Endothelial cell of umbilical vein (primary cell): ENCODE data around the gene CRACR2B. TPM values are rescaled to one million over a fixed set of nuclear protein-coding genes. Genes with fewer than 3 reads are reported as not detected.
A peak's percentile ranks its signal among the peaks of the same experiment; 100 is the strongest.

Experiments used
- BruUV-seq: library from RNA; stranded (reverse); fragments of 400-500 nt; replicated peaks from 2 replicates; lab custom pipeline; 2021; lab: Mats Ljungman, UMichigan
- CTCF ChIA-PET: fragments of 300-600, 350-600 bp; sonication (Branson Sonifier 250); formaldehyde crosslinking; loops from one replicate; lab custom pipeline; 2021; ENCODE audit warnings: antibody characterized with exemption, inconsistent platforms; lab: Charles Lee
- POLR2A ChIA-PET: fragments of 300-600, 350-600 bp; sonication (Branson Sonifier 250); formaldehyde crosslinking; loops from one replicate; lab custom pipeline; 2021; ENCODE audit warnings: antibody characterized with exemption, inconsistent platforms; lab: Charles Lee
- DNase-seq: peaks from one replicate; pipeline ENCODE4 v3.0.0-alpha.2; 2011; ENCODE audit warnings: low read depth, low spot score
- FAIRE-seq: peaks from 2 replicates; lab custom pipeline; 2011; peaks lifted over from hg19 to GRCh38; lab: Jason Lieb, UNC
- H2AFZ ChIP-seq: 2 replicates; pipeline ENCODE4 v1.6.0; 2012; ENCODE audit warnings: low read depth, low read length, control low read depth, inconsistent platforms
- H3K27ac ChIP-seq: 2 replicates; pipeline ENCODE4 v1.5.1; 2011; ENCODE audit warnings: low read depth, mild to moderate bottlenecking, control low read depth, low read length, moderate library complexity; ENCODE audit not compliant: insufficient read depth
- H3K27me3 ChIP-seq, 2 experiments: 2 replicates each; pipeline versions ENCODE4 v1.6.0 to v1.6.1; 2011; ENCODE audit warnings: low read length in 2 of 2, mixed read lengths in 1 of 2; ENCODE audit not compliant: control insufficient read depth in 2 of 2, insufficient read depth in 2 of 2
- H3K36me3 ChIP-seq, 2 experiments: 2 replicates in 1 of 2; 3 replicates in 1 of 2; pipeline ENCODE4 v1.5.1; 2011; ENCODE audit warnings: low read length in 2 of 2, mild to moderate bottlenecking in 1 of 2, moderate library complexity in 1 of 2; ENCODE audit not compliant: control insufficient read depth in 2 of 2, insufficient read depth in 2 of 2; ENCODE audit errors: extremely low read depth in 1 of 2
- H3K4me1 ChIP-seq: 3 replicates; pipeline ENCODE4 v1.5.1; 2011; ENCODE audit warnings: mild to moderate bottlenecking, low read length; ENCODE audit not compliant: control insufficient read depth, insufficient read depth; ENCODE audit errors: extremely low read depth
- H3K4me2 ChIP-seq: 2 replicates; pipeline ENCODE4 v1.6.1; 2011; ENCODE audit warnings: low read length, control low read depth, mixed read lengths; ENCODE audit not compliant: insufficient read depth
- H3K4me3 ChIP-seq, 3 experiments: fragments of 200-600 bp in 1 of 3; sonication (generic), shearing (Covaris generic) in 1 of 3; replicated peaks in 1 of 3; 2 replicates each; pipeline ENCODE4 v1.5.1; 2011 to 2016; ENCODE audit warnings: control low read depth in 3 of 3, low read length in 3 of 3, mild to moderate bottlenecking in 2 of 3, inconsistent platforms in 1 of 3, low read depth in 1 of 3, moderate library complexity in 1 of 3; ENCODE audit not compliant: insufficient read depth in 1 of 3
- H3K79me2 ChIP-seq: 2 replicates; pipeline ENCODE4 v1.6.0; 2012; ENCODE audit warnings: low read length, inconsistent platforms; ENCODE audit not compliant: control insufficient read depth, insufficient read depth
- H3K9ac ChIP-seq: replicated peaks from 2 replicates; pipeline ENCODE3; 2011; ENCODE audit warnings: low read length, control low read depth; ENCODE audit not compliant: insufficient read depth; ENCODE audit errors: extremely low read depth
- H3K9me1 ChIP-seq: replicated peaks from 3 replicates; pipeline ENCODE4 v1.6.0; 2011; ENCODE audit warnings: mild to moderate bottlenecking, low read length; ENCODE audit not compliant: control insufficient read depth, insufficient read depth; ENCODE audit errors: extremely low read depth
- H3K9me3 ChIP-seq: replicated peaks from 2 replicates; pipeline ENCODE4 v1.5.1; 2012; ENCODE audit warnings: low read length, inconsistent platforms; ENCODE audit not compliant: control insufficient read depth, insufficient read depth
- H4K20me1 ChIP-seq: replicated peaks from 2 replicates; pipeline ENCODE3; 2011; ENCODE audit warnings: mild to moderate bottlenecking, low read length; ENCODE audit not compliant: control insufficient read depth, insufficient read depth; ENCODE audit errors: extremely low read depth
- EZH2 ChIP-seq: IDR thresholded peaks from 2 replicates; pipeline ENCODE4 v1.6.1; 2012; ENCODE audit warnings: borderline replicate concordance, low read depth, mild to moderate bottlenecking, moderate library complexity, low read length, inconsistent platforms; ENCODE audit not compliant: severe bottlenecking
- FOS ChIP-seq: IDR thresholded peaks from 2 replicates; pipeline ENCODE4 v1.6.1; 2011; ENCODE audit warnings: mild to moderate bottlenecking, low read length, moderate library complexity, borderline replicate concordance; ENCODE audit not compliant: insufficient read depth
- POLR2A ChIP-seq: IDR thresholded peaks from 2 replicates; pipeline ENCODE4 v1.6.1; 2012; ENCODE audit warnings: low read depth, mild to moderate bottlenecking, control low read depth, low read length
- dilution Hi-C: fragments of 300-500 bp; cut with MboI; formaldehyde crosslinking; loops from one replicate; pipeline ENCODE4 v1.15.0; 2019; ENCODE audit warnings: low sequenced_read_pairs; ENCODE audit not compliant: extremely low pct_ligation_motif_present
- intact Hi-C: fragments of 100-400 bp; cut with micrococcal nuclease; formaldehyde crosslinking; loops from one replicate; pipeline ENCODE4 v1.10.0; 2022
- polyA plus RNA-seq, 4 experiments: library from polyadenylated mRNA; depleted of rRNA in 3 of 4; stranded (reverse) in 3 of 4; unstranded in 1 of 4; fragments of >200 nt; gene quantifications; 2 replicates each; pipeline versions ENCODE4 v1.2.1 to v1.2.3, GENCODE V29; 2011 to 2012; ENCODE audit warnings: missing spikeins in 1 of 4
- total RNA-seq: library from RNA; stranded (reverse); gene quantifications from 2 replicates; pipeline ENCODE4 v1.2.3, GENCODE V29; 2021
- TF ChIP-seq, protein P1 (sequence below), 2 donors: IDR thresholded peaks; 1 replicate in 1 of 2; 2 replicates in 1 of 2; pipeline ENCODE4 v1.5.1; 2011; ENCODE audit warnings: low read length in 2 of 2, mild to moderate bottlenecking in 2 of 2, moderate library complexity in 2 of 2, control low read depth in 1 of 2, inconsistent platforms in 1 of 2, low read depth in 1 of 2; ENCODE audit not compliant: insufficient read depth in 1 of 2; ENCODE audit errors: extremely low read depth in 1 of 2

CRACR2B gene
- total and polyA plus RNA-seq, 2 donors (not counting 3 experiments of a cell fraction or from before 2014, with no cell fraction given): 8.4 to 9.3 TPM

DNA sequence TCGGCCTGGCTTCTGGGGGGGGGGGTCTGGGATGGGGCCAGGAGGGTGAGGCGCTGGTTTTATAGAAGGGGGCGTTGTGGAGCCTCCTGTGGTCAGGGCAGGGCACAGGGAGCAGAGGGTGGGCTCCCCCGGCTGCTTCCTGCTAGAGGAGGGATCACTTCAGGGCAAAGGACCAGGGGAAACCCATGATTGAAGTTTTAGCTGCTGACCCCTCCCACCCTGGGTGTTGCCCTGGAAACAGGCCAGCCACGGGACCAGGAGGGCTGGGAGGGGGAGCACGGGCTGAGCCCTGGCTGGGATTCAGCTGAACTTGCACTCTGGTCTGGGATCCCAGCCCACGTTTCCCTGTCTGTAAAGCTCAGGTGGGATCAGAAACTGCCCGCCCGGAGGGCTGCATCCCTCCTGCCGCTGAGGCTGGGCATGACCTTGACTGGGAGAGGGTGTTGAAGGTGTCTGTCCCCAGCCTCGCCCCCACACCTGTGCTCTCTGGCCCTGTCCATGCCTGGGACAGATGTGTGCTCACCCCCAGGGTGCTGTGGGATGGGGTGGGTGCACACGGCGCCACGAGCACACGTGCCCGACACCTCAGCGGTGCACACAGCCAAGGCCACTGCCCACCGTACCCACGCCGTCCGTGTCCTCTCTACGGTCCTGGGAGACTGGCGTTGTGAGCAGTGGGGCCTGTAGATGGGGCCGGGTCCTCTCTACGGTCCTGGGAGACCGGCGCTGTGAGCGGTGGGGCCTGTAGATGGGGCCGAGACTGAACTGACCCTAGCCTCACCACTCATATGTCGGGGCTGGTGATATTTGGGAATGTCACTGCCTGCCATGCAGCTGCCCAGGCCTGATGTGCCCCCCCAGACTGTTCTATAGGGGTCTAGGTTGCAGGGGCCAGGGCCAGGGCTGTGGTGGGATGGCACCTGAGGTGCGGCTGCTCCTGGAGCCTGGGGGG is 17.2 kb downstream of the CRACR2B start:
- TF ChIP-seq EZH2 (no peak), FOS (no peak), POLR2A (no peak)
- TF ChIP-seq, protein P1, sequence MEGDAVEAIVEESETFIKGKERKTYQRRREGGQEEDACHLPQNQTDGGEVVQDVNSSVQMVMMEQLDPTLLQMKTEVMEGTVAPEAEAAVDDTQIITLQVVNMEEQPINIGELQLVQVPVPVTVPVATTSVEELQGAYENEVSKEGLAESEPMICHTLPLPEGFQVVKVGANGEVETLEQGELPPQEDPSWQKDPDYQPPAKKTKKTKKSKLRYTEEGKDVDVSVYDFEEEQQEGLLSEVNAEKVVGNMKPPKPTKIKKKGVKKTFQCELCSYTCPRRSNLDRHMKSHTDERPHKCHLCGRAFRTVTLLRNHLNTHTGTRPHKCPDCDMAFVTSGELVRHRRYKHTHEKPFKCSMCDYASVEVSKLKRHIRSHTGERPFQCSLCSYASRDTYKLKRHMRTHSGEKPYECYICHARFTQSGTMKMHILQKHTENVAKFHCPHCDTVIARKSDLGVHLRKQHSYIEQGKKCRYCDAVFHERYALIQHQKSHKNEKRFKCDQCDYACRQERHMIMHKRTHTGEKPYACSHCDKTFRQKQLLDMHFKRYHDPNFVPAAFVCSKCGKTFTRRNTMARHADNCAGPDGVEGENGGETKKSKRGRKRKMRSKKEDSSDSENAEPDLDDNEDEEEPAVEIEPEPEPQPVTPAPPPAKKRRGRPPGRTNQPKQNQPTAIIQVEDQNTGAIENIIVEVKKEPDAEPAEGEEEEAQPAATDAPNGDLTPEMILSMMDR (IDR thresholded peaks at IDR 0.05; ENCODE audit: extremely low read depth in 1 of 2, insufficient read depth in 1 of 2, low read depth in 1 of 2, low read length in 2 of 2): no peak
- H3K9ac ChIP-seq: peak overlapping the region; percentile 68
- no peaks in the 10 kb centered on the region for H3K9me1 ChIP-seq
- no peaks in the 10 kb centered on the region for H4K20me1 ChIP-seq
- peak; percentile 92 for DNase-seq
- peaks cover 2 to 5% of the 10 kb centered on the region in 2 experiments for H3K36me3 ChIP-seq
- H3K4me3 ChIP-seq: peak overlapping the region in 1 of 3 experiments; percentile 23
- ChIA-PET CTCF (interaction anchor here (0.6 to 3.3 kb wide), 4 partner anchors 11 to 206 kb away, joined by 3 to 19 read pairs (median 6); partner anchors contain the start of gene CD151), POLR2A (interaction anchor here (0.5 to 3.8 kb wide), 6 partner anchors 11 to 58 kb away, joined by 3 to 25 read pairs (median 5); partner anchors contain the start of genes CD151 and PNPLA2)
- dilution Hi-C loops (no loop called here), intact Hi-C loops (loop anchor here (1.0 to 5.0 kb wide), 4 partner anchors 10 to 132 kb away; partner anchors contain the start of genes CHID1 and RPLP2)
- peak overlapping the region; percentile 83 for H3K27ac ChIP-seq
- FAIRE-seq: peak; percentile 96
- no peaks in the 10 kb centered on the region for H3K27me3 ChIP-seq
- peak overlapping the region; percentile 44 for H3K4me2 ChIP-seq
- H3K79me2 ChIP-seq: peaks cover 36% of the 10 kb centered on the region
- H3K9me3 ChIP-seq: no peaks in the 10 kb centered on the region
- TSS peak; percentile 2 for BruUV-seq
- H3K4me1 ChIP-seq: peaks cover 39% of the 10 kb centered on the region
- H2AFZ ChIP-seq: no peak overlapping the region
